ENCODE data around the gene SLC10A1. TPM values are rescaled to one million over a fixed set of nuclear protein-coding genes. Genes with fewer than 3 reads are reported as not detected.

SLC10A1 gene
- total and polyA plus RNA-seq, 2 of the 8 experiments (the other 6 are each of a cell fraction or from before 2014, with no cell fraction given), result not detected

- no peak for FAIRE-seq
- ChIA-PET POLR2A (ENCODE audit: partially characterized antibody) (no interaction called here), CTCF (ENCODE audit: partially characterized antibody) (interaction anchor here (0.8 to 1.8 kb wide), 8 partner anchors 8 to 183 kb away, joined by 3 to 8 read pairs (median 3); no protein-coding TSS in a partner anchor)
- Histone ChIP-seq H3K9ac (replicated peaks in 1 of 4; ENCODE audit: extremely low read depth in 1 of 4, low read depth in 3 of 4, low read length in 3 of 4) (no peak overlapping the region), H3K23me2 (ENCODE audit: low read depth, low read length) (no peaks in the 10 kb centered on the region), H2BK20ac (ENCODE audit: low read length) (no peak overlapping the region), H2AFZ (ENCODE audit: low read length) (no peak overlapping the region), H3K4me1 (replicated peaks in 1 of 4; ENCODE audit: control insufficient read depth in 3 of 4, insufficient read depth in 4 of 4, low read length in 3 of 4) (peaks cover 2 to 13% (median 8%) of the 10 kb centered on the region in 4 experiments), H4K5ac (ENCODE audit: insufficient read length, low read depth, low read length) (no peak overlapping the region), H2BK15ac (ENCODE audit: low read length) (no peak overlapping the region), H3K79me1 (ENCODE audit: low read depth, low read length) (no peaks in the 10 kb centered on the region), H3K27me3 (replicated peaks in 1 of 4; ENCODE audit: control insufficient read depth in 3 of 4, extremely low read depth in 1 of 4, insufficient read depth in 3 of 4, low read length in 3 of 4) (no peaks in the 10 kb centered on the region), H3K4ac (replicated peaks; ENCODE audit: insufficient read length, low read depth, low read length) (no peak overlapping the region), H3K18ac (ENCODE audit: extremely low read depth, low read length) (no peak overlapping the region), H2BK120ac (replicated peaks; ENCODE audit: low read depth, low read length) (no peak overlapping the region), H3K36me3 (ENCODE audit: control insufficient read depth in 2 of 4, insufficient read depth in 4 of 4, low read length in 3 of 4) (no peaks in the 10 kb centered on the region), H3K27ac (ENCODE audit: low read depth, low read length) (no peak overlapping the region), H3K23ac (ENCODE audit: insufficient read length) (no peak overlapping the region), H4K91ac (replicated peaks; ENCODE audit: insufficient read length, low read length) (no peak overlapping the region), H3K79me2 (ENCODE audit: control insufficient read depth in 1 of 2, insufficient read depth in 2 of 2, low read length in 2 of 2) (no peaks in the 10 kb centered on the region), H4K8ac (ENCODE audit: extremely low read depth, insufficient read depth, low read length) (no peak overlapping the region), H2BK12ac (ENCODE audit: low read depth, low read length) (no peak overlapping the region), H3K4me3 (ENCODE audit: extremely low read depth in 1 of 4, insufficient read depth in 2 of 4, low read depth in 3 of 4, low read length in 4 of 4) (no peak overlapping the region), H3K4me2 (ENCODE audit: insufficient read depth in 1 of 2, low read depth in 2 of 2, low read length in 2 of 2) (no peak overlapping the region), H4K20me1 (replicated peaks in 1 of 2; ENCODE audit: control insufficient read depth in 1 of 2, insufficient read depth in 2 of 2, low read length in 2 of 2) (no peaks in the 10 kb centered on the region), H3K14ac (ENCODE audit: insufficient read length) (no peak overlapping the region), H3K9me3 (ENCODE audit: insufficient read depth in 2 of 2, low read depth in 1 of 2, low read length in 1 of 2) (no peaks in the 10 kb centered on the region), H2AK5ac (ENCODE audit: low read depth, low read length) (no peak overlapping the region), H2BK5ac (ENCODE audit: low read depth, low read length) (no peak overlapping the region), H3K56ac (replicated peaks; ENCODE audit: insufficient read length, low read depth, low read length) (no peak overlapping the region)
- no peak for TF ChIP-seq ATF3 (IDR thresholded peaks at IDR 0.05; ENCODE audit: insufficient read depth, low read depth, low read length)
- no peak for TF ChIP-seq GTF2F1 (IDR thresholded peaks at IDR 0.05; ENCODE audit: borderline replicate concordance, low read depth, low read length)
- no peak for TF ChIP-seq JUND (IDR thresholded peaks at IDR 0.05; ENCODE audit: low read length)
- TF ChIP-seq RAD21 (IDR thresholded peaks at IDR 0.05 in 1 of 2, conservative IDR thresholded peaks at IDR 0.05 in 1 of 2; ENCODE audit: low read depth in 2 of 2, low read length in 2 of 2), result no peak
- no peak for TF ChIP-seq PHF8 (conservative IDR thresholded peaks at IDR 0.05; ENCODE audit: low read depth, low read length)
- TF ChIP-seq SP2 (IDR thresholded peaks at IDR 0.05; ENCODE audit: low read length), result no peak
- DNase-seq (ENCODE audit: low read depth in 1 of 2, low spot score in 2 of 2), result no peak
- WGBS, 2 experiments (ENCODE audit: extremely low coverage in 1 of 2, insufficient coverage in 1 of 2, insufficient read length in 1 of 2, insufficient replicate concordance in 2 of 2, low coverage in 1 of 2, low lambda C conversion rate in 2 of 2, missing lambda C conversion rate in 1 of 2), result 82% methylated on average over 5 of the region's 5 CpGs; no CpG with 5 or more reads in 1 of the 2 experiments
Observed at GRCh38 chr14:69845787-69846186, 48.7 kb upstream of the SLC10A1 start.

All from H1 (cell line).